ENCODE measurements around the gene SLC35G3. TPM values are rescaled to one million over a fixed set of nuclear protein-coding genes. Genes with fewer than 3 reads are reported as not detected.

The SLC35G3 gene
- total RNA-seq, 4 donors from 2014 or later: not detected

- no peak for ATAC-seq (ENCODE audit: low FRiP score)
- DNase-seq (ENCODE audit: low spot score): no peak
Observed at GRCh38 chr17:35146214-35146833, 47.9 kb downstream of the SLC35G3 start.

GRCh38 chr17:35144840-35145239 lies 49.4 kb downstream of the SLC35G3 start:
- DNase-seq (ENCODE audit: low spot score): no peak
- ATAC-seq (ENCODE audit: low FRiP score): no peak
- TF ChIP-seq CTCF (IDR thresholded peaks at IDR 0.05): no peak

More at GRCh38 chr17:35146214-35146833, 47.9 kb downstream of the SLC35G3 start:
- no peak for TF ChIP-seq CTCF (IDR thresholded peaks at IDR 0.05)

Other genes starting within 250 kb of the SLC35G3 start
- 1 to 10 TPM; 2.4 to 4.6 (median 4.0) TPM for gene CCT6B, start 232.9 kb downstream of the SLC35G3 start, total RNA-seq
- 10 to 100 TPM in 3 of 4 donors, 1 to 10 TPM in 1; 8.6 to 15.7 (median 10.8) TPM for gene ZNF830, start 232.9 kb downstream of the SLC35G3 start, total RNA-seq
- 10 to 100 TPM; 17.7 to 23.2 (median 20.0) TPM for gene LIG3, start 213.9 kb downstream of the SLC35G3 start, total RNA-seq
- 10 to 100 TPM; 17.3 to 23.1 (median 19.7) TPM for gene RFFL, start 130.7 kb downstream of the SLC35G3 start, total RNA-seq
- gene RAD51D, start 74.5 kb downstream of the SLC35G3 start, total RNA-seq: 10 to 100 TPM in 2 of 4 donors, 1 to 10 TPM in 2; 6.4 to 16.1 (median 9.9) TPM
- gene FNDC8, start 72.8 kb downstream of the SLC35G3 start, total RNA-seq: not detected
- gene NLE1, start 52.1 kb downstream of the SLC35G3 start, total RNA-seq: 10 to 100 TPM; 12.1 to 31.3 (median 14.6) TPM
- gene UNC45B, start 46.6 kb downstream of the SLC35G3 start, total RNA-seq: under 1 TPM in 1 of 4 donors, not detected in 3; 0.06 TPM
- gene SLFN5, start 48.7 kb upstream of the SLC35G3 start, total RNA-seq: 10 to 100 TPM; 18.9 to 53.0 (median 32.5) TPM
- gene SLFN11, start 179.2 kb upstream of the SLC35G3 start, total RNA-seq: 100 to 1,000 TPM in 1 of 4 donors, 10 to 100 TPM in 3; 58.1 to 127 (median 92.3) TPM
- 10 to 100 TPM in 2 of 4 donors, 1 to 10 TPM in 2; 9.0 to 24.7 (median 11.0) TPM for gene SLFN12, start 238.1 kb upstream of the SLC35G3 start, total RNA-seq